Fibroblast of skin of right quadriceps (primary cell): ENCODE measurements around the gene GASK1A.
"Not testable (repeated sequence)": the region's sequence is repeated elsewhere in the genome, so short reads cannot be mapped to it uniquely, and the experiment has no call there.

Source experiments
- DNase-seq: peaks from one replicate; pipeline ENCODE4 v3.0.0-alpha.2; 2013

Gene GASK1A

DNA sequence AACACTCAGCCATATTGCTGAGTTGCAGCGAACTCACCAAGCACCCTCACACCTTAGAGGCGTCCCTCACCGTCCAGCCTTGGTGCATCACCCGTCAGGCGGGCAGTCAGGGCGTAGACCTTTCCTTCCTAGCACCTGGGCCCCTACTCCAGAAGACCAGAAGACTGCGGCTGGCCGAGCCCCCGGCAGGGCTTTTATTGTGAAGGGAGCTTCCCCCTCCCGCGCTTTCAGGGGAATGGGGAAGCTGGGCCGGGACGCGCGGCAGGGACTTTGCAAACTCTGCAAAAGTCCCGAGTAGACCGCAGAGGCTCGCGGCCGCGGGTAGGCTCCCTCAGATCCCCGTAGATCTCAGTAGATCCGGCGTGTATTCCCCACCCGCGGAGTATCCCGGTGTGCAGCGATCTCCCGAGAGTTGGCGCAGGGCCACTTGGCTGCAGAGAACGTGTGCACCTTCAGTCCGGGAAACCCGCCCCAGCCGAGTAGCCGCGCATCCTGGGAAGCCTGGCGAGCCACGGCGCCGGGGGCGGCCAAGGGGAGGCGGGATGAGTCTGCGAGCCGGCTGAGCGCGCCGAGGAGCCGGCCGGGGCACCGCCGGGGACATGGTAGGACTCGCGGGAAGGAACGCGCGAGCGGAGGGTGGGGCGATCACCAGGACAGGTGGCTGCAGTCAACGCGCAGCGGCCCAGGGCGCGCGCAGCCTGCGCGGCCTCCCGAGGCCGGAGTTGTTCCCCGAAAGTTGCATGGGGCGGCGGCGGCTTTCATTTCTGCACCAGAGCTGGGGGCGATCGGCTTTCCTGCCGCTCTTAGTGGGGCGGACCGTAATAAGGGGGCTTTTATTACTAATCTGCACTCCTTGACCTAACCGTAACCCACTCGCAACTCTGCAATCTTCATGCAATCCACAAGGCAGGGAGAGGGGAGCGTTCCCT lies at the start of gene GASK1A:
TSS of gene GASK1A (plus strand) at position 268 of the 929 bp plus-strand sequence. CDS start at position 600, 332 bp downstream.
- peak; percentile 7 for DNase-seq

DNA sequence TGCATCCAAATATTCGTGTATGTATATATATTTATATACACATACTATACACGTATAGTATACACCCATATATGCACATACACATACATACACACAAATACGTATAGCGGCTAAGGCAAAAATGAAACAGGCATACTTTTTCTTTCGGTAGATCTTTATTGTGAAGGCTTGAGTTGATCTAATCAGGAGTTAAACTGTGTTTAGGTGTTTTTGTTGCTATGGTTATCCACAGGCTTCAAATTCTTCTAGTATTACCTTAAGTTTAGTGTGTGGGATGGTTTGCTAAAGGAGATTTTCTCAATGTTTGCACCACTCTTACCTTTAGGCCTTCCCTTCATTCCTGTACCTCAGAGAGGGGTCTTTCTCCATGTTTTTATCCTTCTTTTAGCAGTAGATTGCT lies 45.0 kb upstream of the GASK1A start:
- DNase-seq: no peak

GRCh38 chr3:42934910-42935309 lies 44.2 kb upstream of the GASK1A start:
- no peak for DNase-seq

DNA sequence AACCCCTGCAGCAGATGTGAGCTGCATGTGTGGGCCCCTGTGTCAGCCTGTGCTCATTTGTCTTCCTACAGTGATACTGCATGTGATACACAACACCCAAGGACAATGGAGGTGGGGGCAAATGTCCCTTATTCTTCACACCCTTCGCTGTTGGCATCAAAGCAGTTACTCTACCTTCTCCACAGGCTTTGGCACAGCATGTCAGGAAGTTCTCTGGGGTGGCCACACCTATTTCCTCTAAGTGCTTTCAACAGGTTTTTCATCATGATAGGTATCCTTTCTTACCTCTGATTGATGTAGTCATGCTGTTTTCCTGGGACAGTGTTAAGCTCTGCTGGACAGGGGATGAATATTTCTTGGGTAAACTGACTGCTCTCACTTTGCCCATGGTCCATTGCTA lies 43.6 kb upstream of the GASK1A start:
- no peak for DNase-seq

- DNase-seq: peak; percentile 63
Observed at GRCh38 chr3:42936157-42936981, 42.7 kb upstream of the GASK1A start.

DNA sequence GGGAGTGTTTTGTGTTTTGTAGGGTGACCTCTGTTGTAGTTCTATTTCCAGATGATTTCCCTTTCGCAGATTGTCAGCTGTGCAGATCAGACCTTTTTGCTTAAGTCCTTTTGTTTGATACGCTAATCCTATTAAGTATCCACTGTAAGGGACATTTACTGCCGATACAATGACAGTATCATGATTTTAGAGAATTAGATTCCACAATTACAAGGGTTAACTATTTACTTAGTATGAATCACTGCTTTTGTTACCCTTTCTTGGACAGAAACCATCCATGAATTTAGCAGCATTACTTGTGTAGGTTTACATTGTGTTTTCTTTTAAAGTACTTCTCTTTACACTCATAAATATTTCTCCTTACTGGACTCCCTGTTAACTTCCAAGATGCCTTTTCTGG lies 41.8 kb upstream of the GASK1A start:
- no peak for DNase-seq

GRCh38 chr3:42942693-42943092 lies 36.4 kb upstream of the GASK1A start:
- DNase-seq: no peak

DNA sequence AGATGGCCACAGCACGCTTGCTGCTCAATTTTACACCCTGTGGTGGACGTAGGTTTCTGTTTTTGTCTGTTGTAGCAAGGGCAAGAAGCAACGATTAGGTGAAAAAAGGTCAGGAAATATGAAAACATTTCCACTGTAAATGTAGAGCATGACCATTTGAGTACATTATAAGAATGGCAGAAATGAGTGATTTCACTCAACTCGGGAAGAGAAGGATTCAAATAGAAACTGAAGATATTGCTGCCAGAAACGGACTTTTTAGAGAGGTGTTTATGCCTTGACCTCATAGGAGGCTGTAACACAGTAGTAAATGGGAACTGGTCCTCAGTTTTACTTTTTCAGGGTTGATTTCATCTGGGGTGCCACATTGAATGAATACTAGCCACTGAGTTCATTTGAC lies 33.1 kb upstream of the GASK1A start:
- DNase-seq: no peak

DNA sequence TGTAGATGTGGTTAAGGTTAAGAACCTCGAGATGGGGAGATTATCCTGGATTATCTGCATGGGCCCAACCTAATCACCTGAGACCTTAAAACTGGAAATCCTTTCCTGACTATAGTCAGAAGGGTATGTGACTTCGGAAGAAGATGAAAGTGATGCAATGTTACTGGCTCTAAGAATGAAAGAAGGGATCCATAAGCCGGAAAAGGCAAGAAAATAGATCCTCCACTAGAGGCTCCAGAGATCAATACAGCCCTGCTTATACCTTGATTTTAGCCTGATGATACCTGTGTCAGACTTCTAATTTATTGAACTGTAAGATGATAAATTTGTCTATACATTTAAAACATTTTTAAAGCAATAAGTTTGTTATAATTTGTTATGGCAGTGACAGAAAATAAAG lies 21.5 kb upstream of the GASK1A start:
- no peak for DNase-seq

DNA sequence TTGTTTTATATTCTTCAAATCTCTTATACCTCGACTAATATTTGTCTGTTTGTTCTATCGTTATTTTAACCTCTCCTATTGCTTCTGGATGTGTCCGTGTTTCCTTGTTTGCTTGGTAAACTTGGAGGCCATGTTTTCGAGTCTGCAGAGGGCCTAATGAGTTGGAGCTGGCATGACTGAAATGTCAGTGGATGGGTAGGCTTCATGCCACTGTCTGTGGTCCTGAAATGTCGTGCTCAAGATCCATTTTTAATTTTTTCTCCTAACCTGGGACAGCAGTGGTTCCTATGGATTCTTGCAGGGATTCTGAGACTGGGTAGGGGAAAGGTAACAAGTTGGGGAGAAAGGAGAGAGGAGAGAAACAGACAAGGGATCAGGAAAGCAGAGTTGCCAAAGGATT lies 18.8 kb upstream of the GASK1A start:
- DNase-seq: peak; percentile 3

DNA sequence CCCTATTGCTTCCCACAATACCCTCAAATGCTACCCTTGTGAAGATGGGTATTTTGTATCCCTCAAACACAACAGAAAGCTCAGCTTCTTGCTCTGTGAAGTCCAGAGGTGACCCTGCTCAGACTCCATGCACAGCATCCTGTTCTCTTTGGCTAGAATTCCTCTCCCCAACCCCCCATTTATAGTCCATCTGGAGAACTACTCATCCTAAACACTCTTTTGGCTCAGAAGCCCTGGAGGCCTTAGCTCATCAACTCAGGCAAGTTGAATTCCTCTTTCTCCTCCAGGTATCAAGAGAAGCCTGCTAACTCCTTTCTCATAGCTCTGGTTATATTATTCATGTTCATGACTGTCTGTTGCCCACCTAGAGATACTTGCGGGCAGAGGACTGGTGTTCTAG lies 18.3 kb upstream of the GASK1A start:
- no peak for DNase-seq

- DNase-seq: peak; percentile 43
Observed at GRCh38 chr3:42961633-42962032, 17.5 kb upstream of the GASK1A start.

GRCh38 chr3:42963269-42963668 lies 15.8 kb upstream of the GASK1A start:
- no peak for DNase-seq

DNA sequence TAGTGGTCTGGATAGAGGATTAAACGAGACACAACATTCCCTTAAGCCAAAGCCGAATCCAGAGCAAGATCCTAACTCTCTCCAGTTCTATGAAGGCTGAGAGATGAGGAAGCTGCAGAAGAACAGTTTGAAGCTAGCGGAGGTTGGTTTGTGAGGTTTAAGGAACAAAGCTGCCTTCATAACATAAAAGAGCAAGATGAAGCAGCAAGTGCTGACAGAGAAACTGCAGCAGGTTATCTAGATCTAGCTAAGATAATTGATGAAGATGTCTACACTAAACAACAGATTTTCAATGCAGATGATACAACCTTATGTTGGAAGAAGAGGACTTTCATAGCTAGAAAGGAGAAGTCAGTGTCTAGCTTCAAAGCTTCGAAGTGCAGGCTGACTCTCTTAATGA lies 14.8 kb upstream of the GASK1A start:
- DNase-seq: no peak

DNA sequence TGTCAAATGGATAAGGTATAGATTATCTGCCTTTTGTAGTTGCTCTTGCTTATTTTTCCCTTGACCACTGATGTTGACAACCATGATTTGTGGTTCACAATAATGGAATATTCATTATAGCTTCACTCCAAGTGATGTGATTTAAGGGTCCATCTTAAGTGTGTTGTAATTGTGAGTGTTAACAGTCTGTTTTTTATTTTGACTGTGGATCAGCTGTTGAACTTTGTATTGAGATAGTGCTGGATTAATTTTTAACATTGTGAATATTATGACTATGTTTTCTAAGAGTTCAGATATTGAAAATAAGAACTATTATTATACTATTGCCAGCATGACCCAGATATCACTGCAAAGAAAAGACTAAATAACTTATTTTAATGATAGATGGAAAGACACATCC lies 8.6 kb upstream of the GASK1A start:
- DNase-seq: no peak

- no peak for DNase-seq
Observed at GRCh38 chr3:42970976-42971772, 7.9 kb upstream of the GASK1A start.

DNA sequence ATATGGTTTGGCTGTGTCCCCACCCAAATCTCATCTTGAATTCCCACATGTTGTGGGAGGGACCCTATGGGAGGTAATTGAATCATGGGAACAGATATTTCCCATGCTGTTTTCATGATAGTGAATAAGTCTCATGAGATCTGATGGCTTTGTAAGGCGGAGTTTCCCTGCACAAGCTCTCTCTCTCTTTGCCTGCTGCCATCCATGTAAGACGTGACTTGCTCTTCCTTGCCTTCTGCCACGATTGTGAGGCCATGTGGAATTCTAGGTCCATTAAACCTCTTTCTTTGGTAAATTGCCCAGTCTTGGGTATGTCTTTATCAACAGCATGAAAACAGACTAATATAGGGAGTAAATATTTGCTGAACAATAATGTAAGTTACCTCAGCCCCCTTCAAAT lies 4.2 kb upstream of the GASK1A start:
- not testable (repeated sequence) for DNase-seq

DNA sequence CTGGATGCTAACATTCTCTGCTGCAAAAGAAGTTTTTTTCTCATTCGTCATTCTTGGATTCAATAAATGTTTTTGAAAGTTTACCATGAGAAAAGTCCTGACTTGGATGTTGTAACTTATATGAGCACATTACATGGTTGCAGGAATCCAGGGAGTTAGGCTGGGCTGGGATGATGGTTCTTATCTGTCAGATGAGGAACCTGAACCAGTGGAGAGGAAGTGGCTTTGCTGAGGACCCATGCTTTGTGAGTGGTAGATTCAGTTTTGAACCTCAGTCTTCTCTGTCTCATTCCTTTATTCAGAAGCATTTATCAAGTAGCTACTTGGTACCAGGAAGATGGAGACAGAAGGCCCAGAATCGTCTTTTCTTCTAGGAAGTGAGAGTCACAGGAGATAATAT lies 3.7 kb upstream of the GASK1A start:
- no peak for DNase-seq

DNA sequence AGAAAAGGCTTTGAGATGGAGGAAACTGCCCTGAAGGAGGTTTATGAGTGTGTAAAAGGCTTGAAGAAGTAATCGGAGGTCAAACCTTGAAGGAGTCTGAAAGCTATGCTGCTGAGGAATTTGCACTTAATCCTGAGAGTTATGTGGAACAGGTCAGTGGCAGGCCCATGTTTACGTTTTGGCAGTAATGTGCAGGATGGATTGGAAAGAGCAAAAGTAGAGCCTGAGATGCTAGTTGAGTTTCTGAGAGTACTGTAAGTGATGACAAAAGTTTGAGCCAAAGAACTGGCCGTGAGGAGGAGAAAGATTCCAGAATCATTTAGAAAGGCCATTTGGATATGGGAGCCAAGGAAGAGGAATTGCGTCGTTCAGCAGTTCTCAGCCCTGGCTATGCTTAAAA lies 3.2 kb upstream of the GASK1A start:
- no peak for DNase-seq

DNA sequence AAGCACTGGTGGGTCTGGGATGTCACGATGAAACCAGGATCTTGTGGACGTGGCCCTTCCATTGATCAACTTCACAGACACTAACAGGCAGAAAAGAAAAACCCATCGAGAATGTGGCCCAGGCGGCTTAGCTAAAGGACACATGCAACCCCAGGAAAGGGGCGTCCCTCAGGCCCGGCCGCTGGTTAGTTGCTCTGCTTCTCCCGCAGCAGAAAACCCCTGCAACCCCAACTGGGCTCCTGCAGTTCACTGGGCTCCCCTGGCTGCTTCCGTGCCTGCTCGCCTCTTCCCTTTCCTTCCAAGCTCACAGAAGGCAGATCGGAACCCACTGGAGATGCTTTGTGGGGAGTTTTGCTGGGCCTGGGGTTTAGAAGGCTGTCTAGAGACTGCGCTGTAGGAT lies 1.1 kb downstream of the GASK1A start:
- DNase-seq: no peak

- DNase-seq: no peak
Observed at GRCh38 chr3:42980909-42981308, 1.8 kb downstream of the GASK1A start.

- DNase-seq: no peak
Observed at GRCh38 chr3:42982645-42983412, 3.7 kb downstream of the GASK1A start.
